Measurements from ENCODE around the gene NEAT1.

DNA sequence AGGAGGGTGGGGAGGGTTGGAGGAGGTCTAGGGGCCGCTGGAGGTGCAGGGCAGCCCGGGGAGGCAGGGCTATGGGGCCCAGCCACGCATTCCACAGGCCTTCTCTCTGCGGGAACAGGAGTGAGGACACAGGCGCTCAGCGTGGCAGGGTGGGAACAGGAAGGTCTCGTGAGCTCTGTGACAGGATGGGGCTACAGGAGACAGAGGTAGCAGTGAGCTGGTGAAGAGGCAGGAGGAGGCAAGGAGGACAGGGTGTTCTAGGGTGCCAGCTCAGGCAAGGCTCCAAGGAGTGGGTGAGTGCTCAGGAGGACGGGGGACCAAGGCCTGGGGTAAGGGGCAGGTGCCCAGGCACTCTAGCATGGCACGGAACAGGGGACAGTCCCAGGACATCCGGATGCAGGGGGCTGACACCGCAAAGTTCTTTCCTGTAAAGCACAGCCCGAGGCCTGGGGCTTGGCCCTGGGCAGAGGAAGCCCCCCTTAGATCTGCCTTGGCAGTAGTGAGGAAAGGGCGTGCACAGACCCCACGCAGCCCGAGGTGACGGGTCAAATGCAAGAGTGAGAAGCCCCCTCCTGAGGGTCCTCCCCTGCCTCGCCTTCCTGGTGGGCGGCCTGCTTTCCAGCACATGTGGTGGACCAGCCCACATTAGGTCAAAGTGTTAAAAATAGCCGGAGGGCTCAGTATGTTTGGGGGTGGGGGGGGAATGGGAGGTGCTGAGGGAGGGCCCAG is 4.7 kb upstream of the NEAT1 start:
- TF ChIP-seq, protein P1, sequence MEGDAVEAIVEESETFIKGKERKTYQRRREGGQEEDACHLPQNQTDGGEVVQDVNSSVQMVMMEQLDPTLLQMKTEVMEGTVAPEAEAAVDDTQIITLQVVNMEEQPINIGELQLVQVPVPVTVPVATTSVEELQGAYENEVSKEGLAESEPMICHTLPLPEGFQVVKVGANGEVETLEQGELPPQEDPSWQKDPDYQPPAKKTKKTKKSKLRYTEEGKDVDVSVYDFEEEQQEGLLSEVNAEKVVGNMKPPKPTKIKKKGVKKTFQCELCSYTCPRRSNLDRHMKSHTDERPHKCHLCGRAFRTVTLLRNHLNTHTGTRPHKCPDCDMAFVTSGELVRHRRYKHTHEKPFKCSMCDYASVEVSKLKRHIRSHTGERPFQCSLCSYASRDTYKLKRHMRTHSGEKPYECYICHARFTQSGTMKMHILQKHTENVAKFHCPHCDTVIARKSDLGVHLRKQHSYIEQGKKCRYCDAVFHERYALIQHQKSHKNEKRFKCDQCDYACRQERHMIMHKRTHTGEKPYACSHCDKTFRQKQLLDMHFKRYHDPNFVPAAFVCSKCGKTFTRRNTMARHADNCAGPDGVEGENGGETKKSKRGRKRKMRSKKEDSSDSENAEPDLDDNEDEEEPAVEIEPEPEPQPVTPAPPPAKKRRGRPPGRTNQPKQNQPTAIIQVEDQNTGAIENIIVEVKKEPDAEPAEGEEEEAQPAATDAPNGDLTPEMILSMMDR (IDR thresholded peaks at IDR 0.05): no peak
- peak; percentile 21 for TF ChIP-seq POLR2A (IDR thresholded peaks at IDR 0.05)
